ENCODE measurements around the gene PARD3B. TPM values are rescaled to one million over a fixed set of nuclear protein-coding genes. Genes with fewer than 3 reads are reported as not detected.

The PARD3B gene
- total and polyA plus RNA-seq, 2 donors (not counting 1 experiment from before 2014, with no cell fraction given) = 7.4 to 20.6 TPM

DNA sequence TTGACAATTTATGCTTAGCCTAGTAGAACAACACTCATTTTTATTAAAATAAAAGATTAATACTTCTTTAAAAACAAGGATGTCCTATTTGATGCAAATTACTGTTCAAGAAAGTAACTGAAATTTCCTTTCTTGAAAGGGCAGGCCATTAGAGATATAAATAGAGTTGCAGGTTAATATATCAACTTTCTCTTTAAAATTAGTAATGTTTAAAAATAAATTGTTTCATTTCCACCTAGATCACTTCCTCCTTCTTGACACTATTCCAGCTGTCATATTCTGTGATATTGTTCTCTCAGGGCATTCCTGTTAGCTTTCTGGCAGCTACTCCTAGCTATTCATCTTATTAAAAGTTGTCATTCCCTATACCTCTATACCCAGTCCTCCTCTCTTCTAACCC, 779.1 kb downstream of the PARD3B start:
- H2AFZ ChIP-seq (ENCODE audit: low read length) = no peak overlapping the region
- no peaks in the 10 kb centered on the region for H3K27me3 ChIP-seq (ENCODE audit: control insufficient read depth, insufficient read depth, low read length)
- no peak overlapping the region for H3K27ac ChIP-seq (ENCODE audit: insufficient read depth, low read length)
- H3K4me2 ChIP-seq (ENCODE audit: extremely low read depth, insufficient read depth, low read length) = no peak overlapping the region
- H3K79me2 ChIP-seq (ENCODE audit: control insufficient read depth, insufficient read depth, low read length) = no peaks in the 10 kb centered on the region
- TF ChIP-seq EZH2 (IDR thresholded peaks at IDR 0.05; ENCODE audit: low read length, missing control alignments) = no peak
- TF ChIP-seq, protein P1, sequence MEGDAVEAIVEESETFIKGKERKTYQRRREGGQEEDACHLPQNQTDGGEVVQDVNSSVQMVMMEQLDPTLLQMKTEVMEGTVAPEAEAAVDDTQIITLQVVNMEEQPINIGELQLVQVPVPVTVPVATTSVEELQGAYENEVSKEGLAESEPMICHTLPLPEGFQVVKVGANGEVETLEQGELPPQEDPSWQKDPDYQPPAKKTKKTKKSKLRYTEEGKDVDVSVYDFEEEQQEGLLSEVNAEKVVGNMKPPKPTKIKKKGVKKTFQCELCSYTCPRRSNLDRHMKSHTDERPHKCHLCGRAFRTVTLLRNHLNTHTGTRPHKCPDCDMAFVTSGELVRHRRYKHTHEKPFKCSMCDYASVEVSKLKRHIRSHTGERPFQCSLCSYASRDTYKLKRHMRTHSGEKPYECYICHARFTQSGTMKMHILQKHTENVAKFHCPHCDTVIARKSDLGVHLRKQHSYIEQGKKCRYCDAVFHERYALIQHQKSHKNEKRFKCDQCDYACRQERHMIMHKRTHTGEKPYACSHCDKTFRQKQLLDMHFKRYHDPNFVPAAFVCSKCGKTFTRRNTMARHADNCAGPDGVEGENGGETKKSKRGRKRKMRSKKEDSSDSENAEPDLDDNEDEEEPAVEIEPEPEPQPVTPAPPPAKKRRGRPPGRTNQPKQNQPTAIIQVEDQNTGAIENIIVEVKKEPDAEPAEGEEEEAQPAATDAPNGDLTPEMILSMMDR (conservative IDR thresholded peaks at IDR 0.05 in 1 of 2, IDR thresholded peaks at IDR 0.05 in 1 of 2; ENCODE audit: low read depth in 1 of 2, low read length in 2 of 2) = no peak
- no peak for DNase-seq (ENCODE audit: low read depth in 2 of 2)
- H4K20me1 ChIP-seq (ENCODE audit: control insufficient read depth, extremely low read depth, insufficient read depth, low read length) = no peaks in the 10 kb centered on the region
- no peak overlapping the region for H3K9ac ChIP-seq (ENCODE audit: insufficient read depth, low read length)
- no peaks in the 10 kb centered on the region for H3K36me3 ChIP-seq (ENCODE audit: control insufficient read depth, insufficient read depth, low read length)
- H3K4me3 ChIP-seq (replicated peaks in 1 of 4; ENCODE audit: control extremely low read depth in 1 of 4, insufficient read depth in 1 of 4, low read depth in 3 of 4, low read length in 4 of 4) = no peak overlapping the region
- H3K9me3 ChIP-seq (ENCODE audit: control insufficient read depth, insufficient read depth, low read depth, low read length) = no peaks in the 10 kb centered on the region
- H3K4me1 ChIP-seq (ENCODE audit: control insufficient read depth, extremely low read depth, insufficient read depth, low read length) = no peaks in the 10 kb centered on the region

DNA sequence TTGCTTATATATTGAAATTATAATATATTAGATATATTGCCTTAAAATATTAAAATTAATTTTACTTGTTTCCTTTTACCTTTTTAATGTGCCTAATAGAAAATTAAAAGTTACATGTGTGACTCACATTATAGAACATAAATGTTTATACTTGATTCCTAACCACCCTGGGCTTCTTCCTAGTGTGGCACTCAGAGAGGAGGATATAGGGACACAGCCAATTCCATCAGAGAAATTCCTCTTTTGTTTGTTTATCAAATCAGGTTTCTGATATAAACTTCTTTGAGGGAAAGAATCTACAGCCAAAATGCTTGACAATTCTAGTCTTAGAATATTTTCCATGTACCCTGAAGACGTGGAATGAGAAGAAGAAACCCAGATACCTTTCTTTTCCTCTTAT, 788.1 kb downstream of the PARD3B start:
- Histone ChIP-seq H3K4me2 (ENCODE audit: extremely low read depth, insufficient read depth, low read length) (no peak overlapping the region), H3K4me3 (replicated peaks in 1 of 4; ENCODE audit: control extremely low read depth in 1 of 4, insufficient read depth in 1 of 4, low read depth in 3 of 4, low read length in 4 of 4) (no peak overlapping the region), H4K20me1 (ENCODE audit: control insufficient read depth, extremely low read depth, insufficient read depth, low read length) (no peaks in the 10 kb centered on the region), H3K4me1 (ENCODE audit: control insufficient read depth, extremely low read depth, insufficient read depth, low read length) (no peaks in the 10 kb centered on the region), H3K27ac (ENCODE audit: insufficient read depth, low read length) (no peak overlapping the region), H3K79me2 (ENCODE audit: control insufficient read depth, insufficient read depth, low read length) (no peaks in the 10 kb centered on the region), H3K9ac (ENCODE audit: insufficient read depth, low read length) (no peak overlapping the region), H3K9me3 (ENCODE audit: control insufficient read depth, insufficient read depth, low read depth, low read length) (no peaks in the 10 kb centered on the region), H2AFZ (ENCODE audit: low read length) (no peak overlapping the region), H3K27me3 (ENCODE audit: control insufficient read depth, insufficient read depth, low read length) (no peaks in the 10 kb centered on the region), H3K36me3 (ENCODE audit: control insufficient read depth, insufficient read depth, low read length) (no peaks in the 10 kb centered on the region)
- TF ChIP-seq, protein P1 (conservative IDR thresholded peaks at IDR 0.05 in 1 of 2, IDR thresholded peaks at IDR 0.05 in 1 of 2; ENCODE audit: low read depth in 1 of 2, low read length in 2 of 2) = no peak
- TF ChIP-seq EZH2 (IDR thresholded peaks at IDR 0.05; ENCODE audit: low read length, missing control alignments) = no peak
- peak in 1 of 2 donors; percentile 22 for DNase-seq (ENCODE audit: low read depth in 2 of 2)

DNA sequence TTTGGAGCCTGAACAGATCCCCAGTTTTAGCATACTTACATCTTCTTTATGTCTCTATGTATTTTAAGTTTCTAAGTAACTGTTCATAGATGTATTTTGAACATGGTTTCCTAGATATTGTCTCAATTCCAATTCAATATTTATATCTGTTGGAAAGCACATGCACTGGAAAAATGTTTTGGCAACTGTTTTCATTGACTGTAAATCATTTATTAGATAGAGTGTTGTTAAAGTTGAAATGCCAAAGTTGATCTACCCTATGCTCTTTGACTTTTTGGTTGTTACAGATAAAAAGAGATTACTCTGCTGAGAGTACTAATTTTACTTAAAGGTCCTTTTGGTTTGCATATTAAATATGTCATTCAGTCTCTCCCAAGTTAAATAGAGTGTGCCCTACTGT, 792.0 kb downstream of the PARD3B start:
- H2AFZ ChIP-seq (ENCODE audit: low read length) = no peak overlapping the region
- H4K20me1 ChIP-seq (ENCODE audit: control insufficient read depth, extremely low read depth, insufficient read depth, low read length) = no peaks in the 10 kb centered on the region
- no peak overlapping the region for H3K9ac ChIP-seq (ENCODE audit: insufficient read depth, low read length)
- DNase-seq (ENCODE audit: low read depth in 2 of 2) = no peak
- H3K79me2 ChIP-seq (ENCODE audit: control insufficient read depth, insufficient read depth, low read length) = no peaks in the 10 kb centered on the region
- H3K27ac ChIP-seq (ENCODE audit: insufficient read depth, low read length) = no peak overlapping the region
- H3K4me2 ChIP-seq (ENCODE audit: extremely low read depth, insufficient read depth, low read length) = no peak overlapping the region
- H3K36me3 ChIP-seq (ENCODE audit: control insufficient read depth, insufficient read depth, low read length) = no peaks in the 10 kb centered on the region
- no peak for TF ChIP-seq EZH2 (IDR thresholded peaks at IDR 0.05; ENCODE audit: low read length, missing control alignments)
- TF ChIP-seq, protein P1 (conservative IDR thresholded peaks at IDR 0.05 in 1 of 2, IDR thresholded peaks at IDR 0.05 in 1 of 2; ENCODE audit: low read depth in 1 of 2, low read length in 2 of 2) = no peak
- no peaks in the 10 kb centered on the region for H3K9me3 ChIP-seq (ENCODE audit: control insufficient read depth, insufficient read depth, low read depth, low read length)
- no peak overlapping the region for H3K4me3 ChIP-seq (replicated peaks in 1 of 4; ENCODE audit: control extremely low read depth in 1 of 4, insufficient read depth in 1 of 4, low read depth in 3 of 4, low read length in 4 of 4)
- H3K27me3 ChIP-seq (ENCODE audit: control insufficient read depth, insufficient read depth, low read length) = no peaks in the 10 kb centered on the region
- H3K4me1 ChIP-seq (ENCODE audit: control insufficient read depth, extremely low read depth, insufficient read depth, low read length) = no peaks in the 10 kb centered on the region

Data from fibroblast of lung (primary cell).